ENCODE data around the gene RBM28. TPM values are rescaled to one million over a fixed set of nuclear protein-coding genes. Genes with fewer than 3 reads are reported as not detected.

RBM28 gene
- total and polyA plus RNA-seq, 10 of the 15 experiments (the other 5 are each of a cell fraction or from before 2014, with no cell fraction given), result 14.3 to 50.4 (median 32.8) TPM

GRCh38 chr7:128309124-128309523 is 34.6 kb downstream of the RBM28 start (continued):
- TF ChIP-seq REST (IDR thresholded peaks at IDR 0.05; ENCODE audit: low read depth, low read length), result no peak
- TF ChIP-seq ESRRA (IDR thresholded peaks at IDR 0.05; ENCODE audit: low read length), result no peak
- TF ChIP-seq BHLHE40 (IDR thresholded peaks at IDR 0.05; ENCODE audit: borderline replicate concordance in 1 of 2, low read depth in 2 of 2, low read length in 1 of 2), result no peak
- TF ChIP-seq ZNF24 (IDR thresholded peaks at IDR 0.05), result no peak
- TF ChIP-seq CEBPB (IDR thresholded peaks at IDR 0.05; ENCODE audit: borderline replicate concordance in 1 of 2, low read depth in 2 of 2, low read length in 2 of 2), result no peak

GRCh38 chr7:128307061-128307460 is 36.6 kb downstream of the RBM28 start:
- ChIA-PET SMC1A (ENCODE audit: uncharacterized antibody, unreplicated experiment) (interaction anchor here (1.1 kb wide), 1 partner anchor 16 kb away, joined by 3 read pairs; no protein-coding TSS in a partner anchor), CTCF (no interaction called here), RAD21 (ENCODE audit: unreplicated experiment) (no interaction called here), POLR2A (no interaction called here)
- Histone ChIP-seq H3K4me3 (no peak overlapping the region), H3K4me2 (ENCODE audit: control insufficient read depth, insufficient read depth) (no peak overlapping the region), H3K27me3 (replicated peaks in 1 of 2; ENCODE audit: control insufficient read depth in 2 of 2, insufficient read depth in 2 of 2, low read length in 1 of 2) (no peaks in the 10 kb centered on the region), H2AFZ (ENCODE audit: control insufficient read depth, low read depth, low read length) (no peak overlapping the region), H3K27ac (ENCODE audit: control insufficient read depth, insufficient read depth) (no peak overlapping the region), H3K4me1 (ENCODE audit: control insufficient read depth, insufficient read depth, low read length) (no peaks in the 10 kb centered on the region), H3K9me3 (replicated peaks; ENCODE audit: control insufficient read depth, insufficient read depth, low read length) (no peaks in the 10 kb centered on the region), H3K79me2 (ENCODE audit: control insufficient read depth, insufficient read depth, low read length) (no peaks in the 10 kb centered on the region), H3K36me3 (ENCODE audit: control insufficient read depth in 2 of 2, insufficient read depth in 2 of 2, low read length in 1 of 2) (peaks cover 16 to 17% of the 10 kb centered on the region in 2 experiments; a peak in 3 of 4 replicates), H3K9ac (ENCODE audit: control insufficient read depth, insufficient read depth, low read length) (no peak overlapping the region), H4K20me1 (ENCODE audit: control insufficient read depth, insufficient read depth) (no peaks in the 10 kb centered on the region)
- BruUV-seq (replicated peaks), result no TSS peak
- intact Hi-C loops (cut with micrococcal nuclease; ENCODE audit: unreplicated experiment), result no loop called here
- 71% methylated on average over 2 of the region's 2 CpGs for WGBS (ENCODE audit: insufficient coverage, insufficient replicate concordance, low lambda C conversion rate, missing lambda C conversion rate)
- TF ChIP-seq ATF3 (IDR thresholded peaks at IDR 0.05; ENCODE audit: borderline replicate concordance, extremely low read depth, low read depth, low read length) (no peak), PKNOX1 (IDR thresholded peaks at IDR 0.05) (no peak), EP300 (IDR thresholded peaks at IDR 0.05; ENCODE audit: borderline replicate concordance in 1 of 2, control insufficient read depth in 1 of 2, low read depth in 2 of 2, low read length in 2 of 2) (no peak)
- FAIRE-seq (no peak), DNase-seq (ENCODE audit: low read depth, low spot score) (no peak), ATAC-seq (no peak)
- in situ Hi-C loops (cut with MboI), result no loop called here
